ENCODE measurements around the gene FRMD3.

The FRMD3 gene

DNA sequence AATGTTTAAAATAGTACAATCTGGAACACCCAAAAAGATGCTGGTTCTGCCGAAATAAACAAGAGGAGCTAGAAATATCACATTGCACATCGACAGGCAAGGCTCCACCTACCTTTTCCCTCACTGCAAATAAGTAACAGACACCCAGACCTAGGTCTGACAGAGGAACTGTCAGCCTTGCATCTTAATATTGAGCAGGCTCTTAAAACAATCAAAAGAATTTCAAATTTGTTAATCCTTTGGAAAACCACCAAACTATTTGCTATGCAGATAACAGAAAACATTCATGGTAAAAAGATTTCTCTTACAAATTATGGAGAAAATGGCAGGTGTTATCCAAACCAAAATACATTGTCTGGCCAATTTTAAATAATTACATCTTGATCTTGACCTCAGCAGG, 71.3 kb downstream of the FRMD3 start:
- TF ChIP-seq, protein P1, sequence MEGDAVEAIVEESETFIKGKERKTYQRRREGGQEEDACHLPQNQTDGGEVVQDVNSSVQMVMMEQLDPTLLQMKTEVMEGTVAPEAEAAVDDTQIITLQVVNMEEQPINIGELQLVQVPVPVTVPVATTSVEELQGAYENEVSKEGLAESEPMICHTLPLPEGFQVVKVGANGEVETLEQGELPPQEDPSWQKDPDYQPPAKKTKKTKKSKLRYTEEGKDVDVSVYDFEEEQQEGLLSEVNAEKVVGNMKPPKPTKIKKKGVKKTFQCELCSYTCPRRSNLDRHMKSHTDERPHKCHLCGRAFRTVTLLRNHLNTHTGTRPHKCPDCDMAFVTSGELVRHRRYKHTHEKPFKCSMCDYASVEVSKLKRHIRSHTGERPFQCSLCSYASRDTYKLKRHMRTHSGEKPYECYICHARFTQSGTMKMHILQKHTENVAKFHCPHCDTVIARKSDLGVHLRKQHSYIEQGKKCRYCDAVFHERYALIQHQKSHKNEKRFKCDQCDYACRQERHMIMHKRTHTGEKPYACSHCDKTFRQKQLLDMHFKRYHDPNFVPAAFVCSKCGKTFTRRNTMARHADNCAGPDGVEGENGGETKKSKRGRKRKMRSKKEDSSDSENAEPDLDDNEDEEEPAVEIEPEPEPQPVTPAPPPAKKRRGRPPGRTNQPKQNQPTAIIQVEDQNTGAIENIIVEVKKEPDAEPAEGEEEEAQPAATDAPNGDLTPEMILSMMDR (IDR thresholded peaks at IDR 0.05), result no peak
- H3K9me3 Mint-ChIP-seq, result no peaks in the 10 kb centered on the region
- peaks cover 38% of the 10 kb centered on the region for H3K4me1 Mint-ChIP-seq
- H3K27me3 Mint-ChIP-seq (ENCODE audit: low read depth, poor library complexity), result peaks cover 9% of the 10 kb centered on the region
- no peak overlapping the region for H3K27ac Mint-ChIP-seq
- no peak overlapping the region for H3K4me3 Mint-ChIP-seq
- DNase-seq, result no peak
- H3K36me3 Mint-ChIP-seq (ENCODE audit: low read depth), result no peaks in the 10 kb centered on the region

DNA sequence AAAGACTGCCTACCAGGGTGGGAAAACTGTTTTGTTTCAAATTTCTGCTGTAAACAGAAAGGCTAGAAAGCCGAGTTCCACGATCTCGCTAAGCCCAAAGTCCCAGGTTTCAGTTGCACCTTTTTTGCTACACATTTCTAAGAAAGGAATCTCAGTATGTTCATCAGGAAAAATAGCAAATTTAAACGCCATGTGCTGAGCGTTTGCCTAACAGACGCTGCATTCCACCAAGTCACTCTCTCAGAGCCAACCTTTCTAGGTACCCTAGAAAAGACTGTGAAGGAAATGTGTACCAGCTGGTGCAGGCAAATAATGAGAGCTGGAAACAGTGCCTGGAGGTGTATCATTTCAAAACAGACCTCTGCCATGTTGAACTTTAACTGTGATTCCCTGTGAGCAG, 71.8 kb downstream of the FRMD3 start:
- no peak overlapping the region for H3K4me3 Mint-ChIP-seq
- no peak overlapping the region for H3K27ac Mint-ChIP-seq
- no peak for DNase-seq
- no peaks in the 10 kb centered on the region for H3K36me3 Mint-ChIP-seq (ENCODE audit: low read depth)
- TF ChIP-seq, protein P1 (IDR thresholded peaks at IDR 0.05), result no peak
- H3K9me3 Mint-ChIP-seq, result peaks cover under 1% of the 10 kb centered on the region
- H3K4me1 Mint-ChIP-seq, result peaks cover 38% of the 10 kb centered on the region
- H3K27me3 Mint-ChIP-seq (ENCODE audit: low read depth, poor library complexity), result peaks cover 9% of the 10 kb centered on the region

DNA sequence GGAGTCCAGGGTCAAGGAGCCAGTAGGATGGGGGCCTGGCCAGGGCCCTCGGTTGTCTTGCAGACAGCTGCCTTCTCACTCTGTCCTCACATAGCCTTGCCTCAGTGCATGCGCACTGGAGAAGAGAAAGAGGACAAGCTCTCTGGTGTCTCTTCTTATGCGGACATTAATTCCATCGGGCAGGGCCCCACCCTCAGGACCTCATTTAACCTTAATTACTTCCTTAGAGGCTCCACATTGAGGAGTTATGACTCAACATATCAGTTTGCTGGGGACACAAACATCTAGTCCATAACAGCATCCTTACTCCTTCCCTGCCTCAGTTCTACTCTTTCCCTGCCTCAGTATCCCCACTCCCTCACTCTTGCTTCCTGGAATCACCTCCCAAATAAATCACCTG, 78.4 kb downstream of the FRMD3 start:
- no peak overlapping the region for H3K27ac Mint-ChIP-seq
- peaks cover 2% of the 10 kb centered on the region for H3K27me3 Mint-ChIP-seq (ENCODE audit: low read depth, poor library complexity)
- H3K36me3 Mint-ChIP-seq (ENCODE audit: low read depth), result no peaks in the 10 kb centered on the region
- H3K9me3 Mint-ChIP-seq, result peaks cover 8% of the 10 kb centered on the region
- TF ChIP-seq, protein P1 (IDR thresholded peaks at IDR 0.05), result no peak
- no peak overlapping the region for H3K4me3 Mint-ChIP-seq
- no peaks in the 10 kb centered on the region for H3K4me1 Mint-ChIP-seq
- no peak for DNase-seq

DNA sequence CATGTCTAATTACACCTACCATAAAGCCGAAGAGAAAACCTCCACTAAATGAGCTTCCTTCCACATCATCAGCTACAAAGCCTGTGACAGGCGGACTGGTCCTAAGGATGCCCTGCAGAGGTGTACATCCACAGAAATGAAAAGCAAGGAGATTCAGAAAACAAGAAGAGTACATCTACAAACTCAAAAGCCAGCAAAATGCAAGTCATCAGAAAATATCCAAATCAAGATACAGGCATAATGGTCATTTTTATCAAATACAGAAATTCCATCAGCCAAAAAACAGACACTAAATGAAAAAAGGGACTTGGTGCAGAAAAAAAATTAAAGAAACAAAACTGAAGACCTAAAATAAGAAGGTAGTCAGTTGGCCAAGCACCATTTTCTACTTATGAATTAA, 79.7 kb downstream of the FRMD3 start:
- Mint-ChIP-seq H3K9me3 (peaks cover 8% of the 10 kb centered on the region), H3K4me3 (no peak overlapping the region), H3K36me3 (ENCODE audit: low read depth) (no peaks in the 10 kb centered on the region), H3K27ac (no peak overlapping the region), H3K4me1 (no peaks in the 10 kb centered on the region), H3K27me3 (ENCODE audit: low read depth, poor library complexity) (peaks cover 2% of the 10 kb centered on the region)
- TF ChIP-seq, protein P1 (IDR thresholded peaks at IDR 0.05), result no peak
- DNase-seq, result no peak

DNA sequence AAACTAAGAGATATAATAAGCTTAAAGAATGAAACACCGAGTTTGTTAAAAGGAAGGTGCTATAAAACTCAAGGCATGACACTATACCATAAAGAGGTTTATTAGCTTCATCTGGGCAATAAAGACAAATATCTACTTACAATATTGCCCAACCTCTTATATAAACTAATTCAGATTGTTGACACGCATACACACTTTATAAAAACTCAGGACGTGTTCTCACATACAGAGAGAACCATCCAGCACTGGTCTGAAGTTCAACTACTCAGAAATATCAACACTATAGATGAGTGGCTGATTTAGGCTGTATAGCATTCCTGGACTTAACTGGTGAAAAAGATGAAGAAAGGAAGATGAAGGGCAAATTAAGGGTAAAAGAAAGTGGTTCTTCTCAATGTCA, 81.2 kb downstream of the FRMD3 start:
- Mint-ChIP-seq H3K27ac (no peak overlapping the region), H3K4me3 (no peak overlapping the region), H3K4me1 (no peaks in the 10 kb centered on the region), H3K36me3 (ENCODE audit: low read depth) (no peaks in the 10 kb centered on the region), H3K27me3 (ENCODE audit: low read depth, poor library complexity) (peaks cover 2% of the 10 kb centered on the region), H3K9me3 (peaks cover 8% of the 10 kb centered on the region)
- TF ChIP-seq, protein P1 (IDR thresholded peaks at IDR 0.05), result no peak
- DNase-seq, result no peak

DNA sequence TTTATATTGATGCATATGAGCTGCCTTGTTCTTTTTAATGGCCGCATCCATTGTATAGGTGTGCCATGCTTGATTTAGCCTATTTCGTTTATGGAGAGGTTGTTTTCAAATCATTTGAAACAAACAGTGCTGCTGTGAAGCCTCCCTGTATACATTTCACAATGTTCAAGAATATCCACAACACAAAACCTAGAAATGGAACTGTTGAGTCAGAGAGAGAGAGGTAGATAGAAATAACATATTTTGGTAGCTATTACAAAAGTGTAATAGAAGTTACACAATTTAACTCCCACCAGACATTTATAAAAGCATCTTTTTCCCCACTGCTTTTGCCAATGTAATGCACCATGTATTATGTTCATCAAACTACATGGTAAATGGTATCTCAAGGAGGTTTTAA, 82.0 kb downstream of the FRMD3 start:
- Mint-ChIP-seq H3K27ac (no peak overlapping the region), H3K27me3 (ENCODE audit: low read depth, poor library complexity) (peaks cover 2% of the 10 kb centered on the region), H3K36me3 (ENCODE audit: low read depth) (no peaks in the 10 kb centered on the region), H3K9me3 (peaks cover 6% of the 10 kb centered on the region), H3K4me1 (no peaks in the 10 kb centered on the region), H3K4me3 (no peak overlapping the region)
- DNase-seq, result no peak
- TF ChIP-seq, protein P1 (IDR thresholded peaks at IDR 0.05), result no peak
